CD4-positive, alpha-beta T cell treated with Interleukin-4 for 4 hours (primary cell): ENCODE results near the gene KCNA2.

Experiments
- DNase-seq: peaks from one replicate; pipeline ENCODE4 v3.0.0-alpha.2; 2020

The KCNA2 gene

DNA sequence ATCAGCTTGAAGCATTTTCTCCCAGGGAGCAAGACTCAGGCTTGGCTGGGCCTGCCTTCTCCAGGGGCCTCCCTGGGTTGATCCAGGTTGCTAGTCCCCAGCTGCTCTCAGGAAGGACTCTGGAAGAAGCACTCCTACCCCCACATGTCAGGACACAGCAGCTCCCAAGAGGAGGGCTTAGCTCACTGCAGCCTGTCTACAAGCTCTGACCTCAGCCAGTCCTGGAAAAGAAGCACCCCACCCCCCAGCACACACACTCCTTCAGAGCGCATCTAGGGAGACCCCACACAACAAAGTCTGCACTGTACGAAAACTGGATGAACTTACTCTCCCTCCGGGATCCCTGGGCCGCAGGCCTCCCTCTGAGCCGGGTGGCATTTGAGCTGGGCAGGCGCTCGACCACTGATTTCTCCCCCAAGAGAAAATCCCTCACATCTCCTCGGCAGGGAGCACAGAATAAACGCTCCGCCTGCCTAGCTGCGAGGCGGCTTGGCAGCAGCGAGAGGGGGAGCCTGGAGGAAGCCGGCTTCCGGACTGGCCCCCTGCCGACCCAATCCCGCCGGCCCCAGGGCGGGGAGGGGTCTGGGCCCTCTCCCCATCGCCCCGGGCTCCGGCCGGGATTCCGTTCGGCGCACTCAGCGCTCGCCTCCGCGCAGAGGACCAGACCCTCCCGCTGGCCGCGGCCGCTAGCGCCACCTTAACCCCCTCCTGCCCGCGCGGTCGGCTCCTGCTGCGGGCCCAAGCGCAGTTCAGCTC is at the start of gene KCNA2:
Gene KCNA2, minus strand, starts transcription at position 458 of the 756 bp plus-strand sequence. CDS start 1,576 bp downstream, outside the sequence.
- DNase-seq = no peak

DNA sequence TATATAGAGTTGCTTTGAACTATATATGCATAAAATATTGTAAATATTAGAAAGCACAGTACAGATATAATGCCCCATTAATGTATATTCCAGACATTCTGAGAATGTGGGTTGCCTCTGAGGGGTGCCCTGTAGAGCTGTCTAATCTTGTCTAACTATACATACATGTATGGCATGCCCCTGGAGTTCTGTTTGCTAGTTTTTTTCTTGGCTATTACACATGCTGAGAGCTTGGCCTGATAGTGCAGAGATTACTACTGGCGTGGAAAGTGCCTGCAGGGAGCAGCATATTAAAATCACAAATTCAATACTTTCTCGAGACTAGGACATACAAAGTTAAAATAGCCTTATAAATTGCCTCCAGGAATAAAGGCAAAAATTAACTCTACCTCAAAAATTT is 44.5 kb upstream of the KCNA2 start:
- DNase-seq = no peak

DNA sequence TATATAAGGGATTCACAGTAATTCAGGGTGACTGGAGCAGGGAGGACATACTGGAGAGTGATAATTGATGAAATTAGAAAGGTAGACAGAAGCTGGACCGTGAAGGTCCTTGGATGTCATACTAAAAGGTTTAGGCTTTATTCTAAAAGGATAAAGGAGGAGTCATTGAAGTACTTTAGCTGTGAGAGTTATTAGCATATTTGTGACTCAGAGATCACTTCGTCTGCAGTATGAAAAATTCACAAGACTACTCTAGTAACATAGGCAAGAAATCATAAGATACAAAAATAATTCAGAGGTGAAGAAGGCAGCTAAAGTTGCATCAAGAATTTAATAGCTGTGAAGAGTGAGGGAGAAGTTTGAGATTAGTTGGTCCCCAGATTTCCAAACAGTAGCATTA is 42.3 kb upstream of the KCNA2 start:
- no peak for DNase-seq

DNA sequence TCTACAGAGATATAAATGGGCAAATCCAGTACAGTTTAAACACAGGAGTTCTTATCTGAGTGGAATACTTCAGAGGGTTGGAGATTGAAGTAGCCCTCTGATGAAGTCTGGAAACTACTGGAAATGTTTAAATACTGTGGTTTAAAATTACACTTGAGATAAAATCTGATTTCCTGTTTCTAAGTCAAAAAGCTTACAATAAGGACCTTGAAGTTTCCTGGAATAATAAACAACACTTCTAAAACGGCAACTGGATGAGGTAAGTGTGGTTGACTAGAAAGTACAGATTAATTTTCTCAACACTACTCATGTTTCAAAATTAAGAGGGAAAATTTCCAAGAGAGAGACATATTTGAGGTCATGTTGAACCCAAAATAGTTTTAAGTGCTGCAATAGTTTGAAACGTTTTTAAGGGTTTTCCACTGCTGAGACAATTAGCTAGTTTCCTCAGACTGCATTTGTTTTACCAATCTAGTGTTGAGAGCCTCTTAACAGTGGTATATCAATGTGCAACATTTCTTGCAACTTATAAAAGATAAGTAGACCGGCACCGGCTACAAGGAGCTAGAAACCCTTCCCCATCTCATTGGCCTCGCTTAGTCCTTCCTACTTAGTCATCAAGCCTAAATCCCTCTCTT is 41.2 kb upstream of the KCNA2 start:
- peak; percentile 65 for DNase-seq

DNA sequence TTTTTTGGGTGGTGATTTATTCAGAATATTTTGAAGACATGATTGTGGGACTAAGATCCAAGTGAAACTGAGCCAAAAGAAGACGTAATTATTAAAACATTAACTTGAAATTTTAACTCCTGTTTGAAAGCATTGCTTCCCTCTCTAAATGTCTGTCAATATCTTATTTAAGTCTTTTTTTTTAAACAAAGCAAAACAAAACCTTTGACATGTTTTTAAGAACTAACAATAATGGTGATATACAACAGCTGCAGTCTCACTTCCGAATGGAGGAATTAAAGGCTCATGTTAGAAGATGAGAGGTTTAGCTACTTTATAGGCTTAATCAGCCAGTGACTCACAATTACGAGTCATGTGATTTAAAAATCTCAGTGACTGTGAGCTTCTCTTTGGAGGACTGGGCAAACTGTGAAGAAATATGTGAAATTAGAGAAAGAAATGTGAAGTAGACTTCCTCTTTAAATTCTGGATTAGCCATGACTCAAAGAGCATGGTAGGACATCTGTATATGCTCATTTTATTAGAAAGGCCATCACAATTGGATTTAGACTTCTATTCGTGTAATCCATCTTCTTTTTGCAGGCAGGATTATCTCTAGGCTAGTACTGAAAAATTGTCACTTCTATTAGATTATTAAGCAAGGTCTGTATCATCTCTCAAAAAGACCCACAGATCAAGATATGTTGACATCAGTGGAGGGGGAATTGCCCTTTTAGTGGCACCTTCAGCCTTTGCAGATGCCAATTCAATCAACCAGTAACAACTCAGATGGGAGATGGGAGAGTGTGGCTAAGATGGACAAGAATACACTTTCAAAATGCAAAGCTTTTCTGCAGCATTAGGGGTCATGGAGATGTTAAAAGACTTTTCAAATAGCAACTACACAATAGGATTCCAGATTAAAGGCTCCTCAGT is 39.9 kb upstream of the KCNA2 start:
- peak; percentile 71 for DNase-seq

DNA sequence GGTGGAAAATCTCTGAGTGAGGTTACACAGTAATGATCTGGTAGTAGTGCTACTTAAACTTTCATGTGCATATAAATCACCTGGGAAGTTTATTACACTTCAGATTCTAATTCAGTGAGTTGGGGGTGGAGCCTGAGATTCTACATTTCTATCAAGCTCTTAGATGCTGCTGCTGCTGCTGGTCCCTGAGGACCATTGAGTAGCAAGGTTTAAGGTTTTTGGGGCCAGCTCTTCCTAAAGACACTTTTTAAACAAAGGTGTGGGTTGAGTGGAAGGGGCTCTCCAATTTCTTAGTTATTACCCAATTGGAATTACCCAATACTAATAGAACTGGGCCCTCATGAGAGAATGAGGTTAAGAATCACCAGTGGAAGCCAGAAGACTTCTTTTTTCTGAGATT is 39.1 kb upstream of the KCNA2 start:
- DNase-seq = no peak

DNA sequence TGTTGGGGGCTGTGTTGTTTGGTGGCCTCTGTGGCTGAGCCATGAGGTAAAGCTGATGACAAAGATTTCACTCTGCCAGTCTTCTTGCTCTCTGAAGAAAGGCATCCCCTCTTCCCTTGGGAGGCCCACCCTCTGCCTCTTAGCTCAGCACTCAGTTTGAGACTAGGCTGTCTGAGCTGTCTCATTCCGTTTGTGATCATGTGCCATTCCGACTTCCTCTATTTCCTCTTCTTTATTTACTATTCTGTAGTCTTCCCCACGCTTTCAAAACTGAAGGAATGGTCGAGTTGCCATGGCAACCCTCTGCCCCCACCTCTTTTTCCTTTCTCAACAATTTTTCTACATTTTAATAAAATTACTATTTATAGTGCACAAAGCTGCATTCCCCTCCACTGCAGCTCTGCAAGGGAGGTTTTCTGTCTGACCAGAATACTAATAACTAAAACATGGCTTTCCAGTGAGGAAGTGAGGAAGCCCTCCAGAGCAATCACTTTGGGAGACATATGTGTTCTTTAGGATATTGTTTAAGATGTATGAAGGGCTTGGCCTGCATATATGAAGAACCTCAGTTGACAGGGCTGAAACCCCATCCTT is 37.8 kb upstream of the KCNA2 start:
- DNase-seq = no peak

DNA sequence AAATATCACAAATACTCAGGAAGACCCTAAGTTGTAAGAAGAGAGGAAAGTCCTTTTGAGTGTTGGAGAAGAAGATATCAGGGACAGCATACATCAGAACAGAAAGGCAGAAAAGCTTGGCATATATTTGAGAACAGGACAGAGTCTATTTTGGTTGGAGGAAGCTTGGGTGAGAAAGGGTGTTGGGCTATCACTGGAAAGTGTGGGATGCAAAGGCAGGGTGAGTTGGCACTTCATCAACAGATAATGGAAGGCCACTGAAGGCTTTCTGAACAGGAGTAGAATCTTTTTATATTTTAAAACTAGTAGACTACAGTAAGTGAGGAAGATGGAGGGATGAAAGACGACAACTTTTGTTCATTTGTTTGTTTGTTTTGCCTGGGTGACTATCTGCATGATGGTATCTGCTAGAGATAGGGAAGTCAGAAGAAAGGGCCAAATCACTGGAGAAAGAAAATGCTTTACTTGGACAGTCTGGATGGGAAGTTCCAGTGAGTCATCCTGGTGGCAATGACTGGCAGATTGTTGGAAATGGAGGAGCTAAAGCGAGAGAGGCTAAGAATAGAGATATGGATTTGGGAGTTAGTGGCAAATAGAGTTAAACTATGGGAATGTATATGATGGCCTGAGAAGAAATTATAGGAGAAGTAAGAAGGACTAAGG is 33.7 kb upstream of the KCNA2 start:
- no peak for DNase-seq

DNA sequence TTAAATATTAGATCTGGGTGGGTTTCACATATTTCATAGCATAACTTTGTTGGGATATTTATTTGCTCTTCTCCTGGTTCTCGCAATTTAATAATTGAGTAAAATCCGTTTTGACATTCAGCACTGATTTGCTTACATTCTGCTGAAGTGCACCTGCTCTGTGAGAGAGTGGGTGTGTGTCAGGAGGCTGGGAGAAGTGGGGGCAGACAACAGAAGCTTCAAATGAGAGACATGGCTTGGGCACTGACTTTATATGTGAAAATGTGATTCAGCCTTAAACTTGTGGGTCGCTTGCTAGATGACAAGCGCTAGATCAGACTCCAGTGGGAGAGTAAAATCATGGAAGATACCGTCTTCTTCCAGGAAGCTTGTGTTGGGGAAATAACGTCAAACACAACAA is 32.4 kb upstream of the KCNA2 start:
- DNase-seq = no peak

DNA sequence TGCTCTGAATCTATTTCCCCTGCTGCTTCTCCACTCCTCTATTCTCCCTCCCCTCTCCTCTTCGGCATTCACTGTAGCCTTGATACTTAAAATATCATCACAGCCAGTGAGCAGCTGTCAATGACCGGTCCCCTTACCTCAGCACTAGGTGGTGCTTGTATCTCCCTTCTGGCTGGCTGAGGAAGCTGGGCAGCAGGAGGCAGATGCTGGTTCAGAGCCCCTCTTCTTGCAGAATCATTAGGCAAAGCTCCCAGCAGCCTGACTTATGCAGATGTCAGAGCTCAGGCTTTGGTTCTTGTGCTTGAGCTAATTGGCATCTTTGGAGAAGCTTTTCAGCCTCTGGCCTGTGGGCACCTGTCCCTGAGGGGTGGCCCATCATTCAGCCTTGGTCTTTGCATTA is 31.9 kb upstream of the KCNA2 start:
- DNase-seq = no peak

DNA sequence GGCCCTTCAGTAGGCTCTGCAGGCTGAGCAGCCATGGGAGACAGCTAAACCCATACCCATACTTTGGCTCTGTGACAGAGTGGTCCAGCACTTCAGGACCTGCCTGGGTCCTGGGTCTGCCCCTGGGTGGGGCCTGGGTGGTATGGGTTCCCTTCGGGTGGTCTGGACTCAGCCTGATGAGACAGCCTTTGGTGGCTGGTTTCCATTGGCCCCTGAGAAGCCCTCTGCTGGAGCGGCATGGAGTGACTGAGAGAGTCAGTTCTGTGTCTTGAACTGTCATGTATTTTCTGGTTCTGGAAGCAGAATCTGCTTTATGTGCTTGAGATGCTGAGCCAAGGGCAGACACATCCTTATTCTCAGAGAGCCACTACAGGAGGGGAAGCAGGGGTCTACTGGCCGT is 31.3 kb upstream of the KCNA2 start:
- DNase-seq = no peak

DNA sequence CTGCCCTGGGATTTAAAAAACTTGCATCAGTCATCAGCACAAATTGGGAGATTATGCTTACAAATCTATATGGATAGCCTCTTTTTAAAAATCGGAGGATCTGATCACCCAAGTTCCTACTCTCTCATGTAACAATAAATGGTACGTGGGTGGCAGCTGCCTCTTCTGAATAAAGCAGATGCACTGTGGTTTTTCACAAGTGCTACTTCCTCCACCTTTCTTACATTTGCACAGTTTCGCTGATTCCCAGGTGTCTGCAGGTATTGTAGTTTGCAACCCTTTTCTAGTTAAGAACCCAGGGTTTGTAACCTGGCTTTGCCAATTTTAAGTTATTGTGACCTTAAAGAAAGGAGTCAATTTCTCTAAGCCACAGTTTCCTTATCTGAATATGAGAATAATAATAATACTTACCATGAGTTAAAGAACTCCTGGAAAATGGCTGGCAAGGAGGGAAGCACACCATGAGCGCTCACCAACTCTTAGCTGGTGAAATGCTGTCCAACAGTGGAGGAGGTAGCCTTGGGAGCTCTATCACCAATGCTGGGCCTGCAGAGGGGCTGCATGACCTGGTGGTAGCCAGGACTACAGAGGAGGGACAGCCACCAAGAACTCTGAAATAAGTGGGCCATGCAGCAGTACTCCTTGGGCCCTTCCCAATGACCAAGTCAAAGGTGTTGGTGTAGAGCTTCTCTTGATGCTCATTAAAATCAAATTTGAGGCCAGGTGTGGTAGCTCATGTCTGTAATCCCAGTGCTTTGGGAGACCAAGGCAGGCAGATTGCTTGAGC is 30.2 kb upstream of the KCNA2 start:
- DNase-seq = peak; percentile 67

DNA sequence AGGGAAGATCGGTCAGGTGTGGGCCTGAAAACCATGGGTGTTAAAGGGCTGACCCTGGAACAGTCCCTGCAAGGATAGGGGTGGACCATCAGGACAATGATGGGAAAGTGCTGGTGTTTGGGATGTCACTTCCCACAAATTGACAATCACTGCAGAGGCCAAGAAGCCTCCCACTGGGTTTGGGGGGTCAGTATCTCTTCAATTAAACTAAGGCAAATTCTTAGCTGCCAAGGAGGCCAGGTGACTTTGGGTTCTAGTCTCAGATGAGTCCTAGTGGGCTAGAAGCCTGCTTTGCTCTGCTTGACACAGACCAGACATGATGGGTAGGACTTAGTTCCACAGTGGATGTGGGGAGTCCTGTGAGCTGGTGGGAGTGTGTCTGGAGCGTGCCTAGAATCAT is 29.3 kb upstream of the KCNA2 start:
- DNase-seq = no peak

DNA sequence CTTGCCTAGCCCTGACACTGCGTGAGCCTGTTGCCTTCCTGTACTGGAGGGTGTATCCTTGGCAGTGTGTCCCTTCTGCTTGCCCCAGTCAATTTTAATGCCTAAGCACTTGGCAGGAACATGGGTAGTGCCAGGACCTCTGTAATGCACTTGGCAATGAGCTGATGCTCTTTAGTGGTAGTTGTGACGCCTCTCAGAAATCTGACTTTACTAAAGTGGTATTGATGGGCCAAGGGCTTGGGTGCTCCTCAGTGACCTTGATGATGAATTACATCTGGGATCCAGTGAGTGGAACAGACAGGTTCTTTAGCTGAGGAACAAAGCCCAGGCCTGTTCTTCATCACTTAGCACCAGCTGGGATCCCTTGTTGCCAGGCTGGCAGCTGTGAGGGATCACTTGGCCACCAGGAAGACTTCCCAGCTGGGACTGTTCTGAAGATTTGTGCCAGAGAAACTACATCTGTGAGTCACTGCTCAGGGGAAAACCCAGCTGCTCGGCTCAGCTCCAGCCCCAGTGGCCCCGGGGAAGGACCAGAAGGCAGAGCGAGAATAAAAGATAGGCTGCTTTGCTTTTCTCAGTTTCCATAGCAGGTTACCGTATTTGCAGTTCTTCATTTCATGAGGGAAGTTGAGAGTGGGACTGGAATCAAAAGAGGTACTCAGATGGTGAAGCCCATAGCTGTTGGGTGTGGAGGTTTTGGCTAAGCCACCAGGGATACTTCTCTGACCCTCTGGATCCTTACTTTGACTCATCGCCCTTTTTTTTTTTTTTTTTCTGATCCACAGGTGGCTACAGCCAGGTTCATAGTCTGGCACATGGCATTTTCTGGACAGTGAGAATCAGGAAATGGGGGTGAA is 28.5 kb upstream of the KCNA2 start:
- DNase-seq = peak; percentile 83

DNA sequence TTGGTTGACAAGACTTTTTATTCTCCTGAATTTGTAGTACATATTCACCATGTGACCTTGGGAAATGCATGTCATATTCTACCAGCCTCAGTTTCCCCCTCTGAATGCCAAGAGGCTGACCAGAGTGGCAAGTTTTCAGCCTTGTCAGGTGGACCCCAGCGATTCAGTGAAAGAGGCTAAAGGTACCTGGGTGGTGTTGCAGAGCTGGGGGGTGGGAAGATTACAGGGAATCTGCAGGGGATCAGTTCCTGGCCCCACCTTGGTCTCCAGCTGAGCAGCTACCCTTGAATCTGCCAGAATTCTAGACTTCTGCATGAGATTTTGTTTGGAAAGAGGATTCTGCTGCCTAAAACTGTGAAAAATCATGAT is 27.9 kb upstream of the KCNA2 start:
- no peak for DNase-seq

DNA sequence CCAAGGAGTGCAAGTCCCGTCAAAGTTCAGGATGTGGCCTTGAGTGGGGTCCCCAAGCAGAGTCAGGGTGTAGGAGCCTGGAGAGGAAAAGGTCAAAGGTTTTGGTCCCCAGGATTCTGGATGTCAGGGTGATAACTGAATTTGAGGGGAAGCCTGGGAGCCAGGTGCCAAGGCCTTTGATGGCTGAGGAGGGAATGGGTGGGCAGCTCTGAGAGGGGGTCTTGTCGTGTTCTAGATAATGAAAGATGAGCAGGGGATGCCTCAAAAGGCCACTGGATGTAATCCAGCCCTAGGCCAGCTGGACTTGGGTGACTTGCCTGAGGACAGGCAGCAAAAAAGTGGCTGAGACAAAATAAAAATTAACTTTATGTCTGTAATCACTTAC is 27.5 kb upstream of the KCNA2 start:
- no peak for DNase-seq

DNA sequence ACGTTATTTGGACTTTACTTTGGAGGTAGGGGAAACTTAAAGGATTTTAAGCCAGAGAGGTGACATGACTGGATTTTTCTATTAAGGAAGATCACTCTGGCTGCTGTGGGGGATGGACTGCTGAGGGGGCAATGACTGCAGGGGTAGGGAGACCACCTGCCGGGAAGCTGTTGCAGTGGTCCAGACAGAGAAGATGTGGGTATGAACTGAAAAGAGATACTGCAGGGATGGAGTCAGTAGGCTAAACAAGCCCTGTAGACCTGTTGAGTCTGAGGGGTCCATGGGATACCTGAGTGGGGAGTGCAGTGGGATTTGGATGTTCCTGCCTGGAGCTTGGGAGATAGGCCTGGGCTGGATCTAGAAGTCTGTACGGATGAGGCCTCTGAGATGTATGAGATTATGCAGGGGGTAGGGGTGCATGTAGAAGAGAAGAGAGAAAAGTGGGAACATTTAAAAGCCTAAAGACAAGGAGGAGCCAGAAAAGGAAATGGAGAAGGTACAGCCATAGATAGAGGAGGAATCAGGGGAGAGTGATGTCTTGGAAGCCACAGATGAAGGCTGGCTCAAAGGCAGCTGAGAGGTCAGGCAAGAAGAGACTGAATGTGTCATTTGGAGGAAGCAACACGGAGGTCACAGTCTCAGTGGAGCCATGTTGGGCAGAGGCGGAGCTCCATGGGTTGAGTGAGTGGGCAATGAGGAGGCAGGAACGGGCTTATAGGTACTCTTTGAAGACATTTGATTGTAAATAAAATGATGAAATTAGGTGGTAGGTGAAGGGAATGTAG is 25.9 kb upstream of the KCNA2 start:
- no peak for DNase-seq

DNA sequence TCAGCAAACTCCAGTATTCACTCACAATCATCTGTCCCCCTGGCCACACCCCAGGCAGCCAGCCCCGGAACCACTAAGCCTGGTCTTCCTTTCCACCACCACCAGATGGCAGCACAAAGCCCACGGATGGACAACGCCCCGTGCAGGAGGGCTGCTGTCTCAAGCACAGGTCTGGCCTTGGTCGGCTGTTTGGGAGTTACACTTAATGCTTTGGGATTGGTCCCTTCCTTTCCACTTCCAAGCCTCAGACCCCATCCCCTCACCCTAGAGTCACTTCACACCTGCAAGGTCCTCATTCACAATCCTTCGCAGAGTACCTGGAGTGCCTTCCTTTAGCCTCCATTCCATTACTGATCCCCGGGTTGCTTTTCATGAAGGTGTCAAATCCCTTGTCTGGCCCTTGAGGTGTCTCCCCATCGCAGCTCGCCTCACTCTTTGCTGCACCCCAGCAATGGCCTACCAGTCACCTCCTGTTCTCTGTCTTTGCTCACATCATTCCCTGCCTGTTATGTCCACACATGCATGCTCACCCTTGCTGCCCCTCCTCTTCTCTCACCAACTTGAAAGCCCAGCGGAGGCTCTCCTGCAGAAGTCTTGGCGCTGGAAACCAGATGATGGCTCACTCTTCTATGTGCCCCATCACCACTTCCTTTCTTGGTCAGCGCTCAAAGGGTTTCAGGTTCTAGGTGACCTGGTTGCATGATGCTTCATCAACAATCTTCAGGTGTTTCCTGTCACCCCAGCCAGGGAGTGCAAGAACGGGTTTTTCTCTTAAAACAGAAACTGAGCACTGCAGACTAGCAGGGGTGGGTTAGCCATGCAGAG is 24.9 kb upstream of the KCNA2 start:
- peak; percentile 94 for DNase-seq
